ENCODE results near the gene PPARA. TPM values are rescaled to one million over a fixed set of nuclear protein-coding genes. Genes with fewer than 3 reads are reported as not detected.

Gene PPARA
- polyA plus RNA-seq, 3 donors = 3.7 to 6.3 (median 4.9) TPM

GRCh38 chr22:46240506-46240905, 90.2 kb downstream of the PPARA start:
- Mint-ChIP-seq H3K36me3 (peaks cover 45 to 57% of the 10 kb centered on the region in 2 donors), H3K27me3 (ENCODE audit: low read depth in 3 of 3) (no peaks in the 10 kb centered on the region)
- TF ChIP-seq, protein P1, sequence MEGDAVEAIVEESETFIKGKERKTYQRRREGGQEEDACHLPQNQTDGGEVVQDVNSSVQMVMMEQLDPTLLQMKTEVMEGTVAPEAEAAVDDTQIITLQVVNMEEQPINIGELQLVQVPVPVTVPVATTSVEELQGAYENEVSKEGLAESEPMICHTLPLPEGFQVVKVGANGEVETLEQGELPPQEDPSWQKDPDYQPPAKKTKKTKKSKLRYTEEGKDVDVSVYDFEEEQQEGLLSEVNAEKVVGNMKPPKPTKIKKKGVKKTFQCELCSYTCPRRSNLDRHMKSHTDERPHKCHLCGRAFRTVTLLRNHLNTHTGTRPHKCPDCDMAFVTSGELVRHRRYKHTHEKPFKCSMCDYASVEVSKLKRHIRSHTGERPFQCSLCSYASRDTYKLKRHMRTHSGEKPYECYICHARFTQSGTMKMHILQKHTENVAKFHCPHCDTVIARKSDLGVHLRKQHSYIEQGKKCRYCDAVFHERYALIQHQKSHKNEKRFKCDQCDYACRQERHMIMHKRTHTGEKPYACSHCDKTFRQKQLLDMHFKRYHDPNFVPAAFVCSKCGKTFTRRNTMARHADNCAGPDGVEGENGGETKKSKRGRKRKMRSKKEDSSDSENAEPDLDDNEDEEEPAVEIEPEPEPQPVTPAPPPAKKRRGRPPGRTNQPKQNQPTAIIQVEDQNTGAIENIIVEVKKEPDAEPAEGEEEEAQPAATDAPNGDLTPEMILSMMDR (IDR thresholded peaks at IDR 0.05) = no peak

GRCh38 chr22:46240907-46241306, 90.6 kb downstream of the PPARA start:
- Histone ChIP-seq H3K4me3 (replicated peaks in 1 of 3; ENCODE audit: low read depth in 2 of 3, low read length in 3 of 3) (no peak overlapping the region), H3K9me3 (replicated peaks in 1 of 2; ENCODE audit: control insufficient read depth in 1 of 2, insufficient read depth in 1 of 2, low read length in 2 of 2) (no peaks in the 10 kb centered on the region), H2AFZ (ENCODE audit: insufficient read depth, low read depth, low read length, poor library complexity, severe bottlenecking) (no peak overlapping the region), H3K79me2 (ENCODE audit: insufficient read depth, low read length) (no peaks in the 10 kb centered on the region), H3K27me3 (ENCODE audit: control insufficient read depth in 2 of 2, insufficient read depth in 2 of 2, low read length in 2 of 2) (no peaks in the 10 kb centered on the region), H4K20me1 (ENCODE audit: insufficient read depth, low read length) (no peaks in the 10 kb centered on the region), H3K36me3 (replicated peaks in 1 of 2; ENCODE audit: control insufficient read depth in 1 of 2, insufficient read depth in 2 of 2, low read length in 2 of 2) (peaks cover 9 to 52% of the 10 kb centered on the region in 2 donors), H3K27ac (ENCODE audit: low read depth in 1 of 2, low read length in 2 of 2) (no peak overlapping the region), H3K4me1 (ENCODE audit: control insufficient read depth in 1 of 2, insufficient read depth in 2 of 2, low read length in 2 of 2) (peaks cover 21 to 25% of the 10 kb centered on the region in 2 donors), H3K4me2 (replicated peaks; ENCODE audit: extremely low read depth, low read length, poor library complexity, severe bottlenecking) (no peak overlapping the region), H3K9ac (ENCODE audit: insufficient read depth, low read length, poor library complexity, severe bottlenecking) (no peak overlapping the region)
- Mint-ChIP-seq H3K4me1 (peaks cover 19% of the 10 kb centered on the region), H3K36me3 (peaks cover 45 to 54% of the 10 kb centered on the region in 2 donors), H3K4me3 (no peak overlapping the region), H3K9me3 (no peaks in the 10 kb centered on the region), H3K27ac (peak overlapping the region in 2 of 7 donors; percentile 23 to 70), H3K27me3 (ENCODE audit: low read depth in 3 of 3) (no peaks in the 10 kb centered on the region)
- DNase-seq = no peak
- TF ChIP-seq, protein P1 (IDR thresholded peaks at IDR 0.05) = no peak
- WGBS (ENCODE audit: insufficient coverage) = 91% methylated on average over 6 of the region's 7 CpGs
- intact Hi-C loops (cut with micrococcal nuclease) = no loop called here

More at GRCh38 chr22:46240506-46240905, 90.2 kb downstream of the PPARA start:
- H3K27ac Mint-ChIP-seq = peak overlapping the region in 2 of 7 donors; percentile 23 to 70
- 35% methylated on average over 5 of the region's 6 CpGs for WGBS (ENCODE audit: insufficient coverage)
- H3K9me3 Mint-ChIP-seq = no peaks in the 10 kb centered on the region
- Histone ChIP-seq H3K4me1 (ENCODE audit: control insufficient read depth in 1 of 2, insufficient read depth in 2 of 2, low read length in 2 of 2) (peaks cover 21 to 25% of the 10 kb centered on the region in 2 donors), H2AFZ (ENCODE audit: insufficient read depth, low read depth, low read length, poor library complexity, severe bottlenecking) (no peak overlapping the region), H4K20me1 (ENCODE audit: insufficient read depth, low read length) (no peaks in the 10 kb centered on the region), H3K4me2 (replicated peaks; ENCODE audit: extremely low read depth, low read length, poor library complexity, severe bottlenecking) (no peak overlapping the region), H3K27me3 (ENCODE audit: control insufficient read depth in 2 of 2, insufficient read depth in 2 of 2, low read length in 2 of 2) (no peaks in the 10 kb centered on the region), H3K27ac (ENCODE audit: low read depth in 1 of 2, low read length in 2 of 2) (no peak overlapping the region), H3K36me3 (replicated peaks in 1 of 2; ENCODE audit: control insufficient read depth in 1 of 2, insufficient read depth in 2 of 2, low read length in 2 of 2) (peaks cover 9 to 56% of the 10 kb centered on the region in 2 donors), H3K9me3 (replicated peaks in 1 of 2; ENCODE audit: control insufficient read depth in 1 of 2, insufficient read depth in 1 of 2, low read length in 2 of 2) (no peaks in the 10 kb centered on the region), H3K4me3 (replicated peaks in 1 of 3; ENCODE audit: low read depth in 2 of 3, low read length in 3 of 3) (no peak overlapping the region), H3K9ac (ENCODE audit: insufficient read depth, low read length, poor library complexity, severe bottlenecking) (no peak overlapping the region), H3K79me2 (ENCODE audit: insufficient read depth, low read length) (no peaks in the 10 kb centered on the region)
- intact Hi-C loops (cut with micrococcal nuclease) = no loop called here
- peak; percentile 10 to 35 (median 29) for DNase-seq
- H3K4me3 Mint-ChIP-seq = no peak overlapping the region
- peaks cover 19% of the 10 kb centered on the region for H3K4me1 Mint-ChIP-seq
